Measurements from ENCODE around the gene ANKRD17.

Gene ANKRD17

GRCh38 chr4:73277201-73277600 lies 18.6 kb upstream of the ANKRD17 start:
- no peak for DNase-seq (ENCODE audit: low read depth)
- H3K4me3 ChIP-seq (replicated peaks; ENCODE audit: low read depth, low read length): no peak overlapping the region
- TF ChIP-seq CTCF (IDR thresholded peaks at IDR 0.05; ENCODE audit: low read length, missing control alignments): no peak

- no peak for TF ChIP-seq CTCF (IDR thresholded peaks at IDR 0.05; ENCODE audit: low read length, missing control alignments)
- DNase-seq (ENCODE audit: low read depth): no peak
- H3K4me3 ChIP-seq (replicated peaks; ENCODE audit: low read depth, low read length): no peak overlapping the region
These were observed 16.7 kb upstream of the ANKRD17 start for GRCh38 chr4:73275318-73275654.

- no peak for DNase-seq (ENCODE audit: low read depth)
- TF ChIP-seq CTCF (IDR thresholded peaks at IDR 0.05; ENCODE audit: low read length, missing control alignments): no peak
- H3K4me3 ChIP-seq (replicated peaks; ENCODE audit: low read depth, low read length): no peak overlapping the region
These were observed 14.2 kb upstream of the ANKRD17 start for GRCh38 chr4:73272816-73273215.

- DNase-seq (ENCODE audit: low read depth): no peak
- TF ChIP-seq CTCF (IDR thresholded peaks at IDR 0.05; ENCODE audit: low read length, missing control alignments): no peak
- H3K4me3 ChIP-seq (replicated peaks; ENCODE audit: low read depth, low read length): no peak overlapping the region
These were observed 8.5 kb upstream of the ANKRD17 start for GRCh38 chr4:73267050-73267449.

GRCh38 chr4:73259571-73260090 lies 1.0 kb upstream of the ANKRD17 start:
- TF ChIP-seq CTCF (IDR thresholded peaks at IDR 0.05; ENCODE audit: low read length, missing control alignments): no peak
- H3K4me3 ChIP-seq (replicated peaks; ENCODE audit: low read depth, low read length): peak overlapping the region; percentile 84
- no peak for DNase-seq (ENCODE audit: low read depth)

- no peak for DNase-seq (ENCODE audit: low read depth)
- TF ChIP-seq CTCF (IDR thresholded peaks at IDR 0.05; ENCODE audit: low read length, missing control alignments): no peak
These were observed 237 bp downstream of the ANKRD17 start for GRCh38 chr4:73258436-73258685.

GRCh38 chr4:73257651-73258435 lies 755 bp downstream of the ANKRD17 start:
- peak; percentile 42 for DNase-seq (ENCODE audit: low read depth)
- TF ChIP-seq CTCF (IDR thresholded peaks at IDR 0.05; ENCODE audit: low read length, missing control alignments): no peak
- peak overlapping the region; percentile 84 for H3K4me3 ChIP-seq (replicated peaks; ENCODE audit: low read depth, low read length)

More at GRCh38 chr4:73258436-73258685, 237 bp downstream of the ANKRD17 start:
- H3K4me3 ChIP-seq (replicated peaks; ENCODE audit: low read depth, low read length): peak overlapping the region; percentile 84

Measured in fibroblast of pulmonary artery (primary cell).